HG03354 (cell line): Measurements from ENCODE around the gene DOCK3.

Experiments used
- ATAC-seq: cut with Tn5 transposase; IDR thresholded peaks from one replicate; pipeline ENCODE4 v1.9.1; 2021; ENCODE audit warnings: mild to moderate bottlenecking; ENCODE audit not compliant: unreplicated experiment, poor library complexity, severe bottlenecking

Gene DOCK3

DNA sequence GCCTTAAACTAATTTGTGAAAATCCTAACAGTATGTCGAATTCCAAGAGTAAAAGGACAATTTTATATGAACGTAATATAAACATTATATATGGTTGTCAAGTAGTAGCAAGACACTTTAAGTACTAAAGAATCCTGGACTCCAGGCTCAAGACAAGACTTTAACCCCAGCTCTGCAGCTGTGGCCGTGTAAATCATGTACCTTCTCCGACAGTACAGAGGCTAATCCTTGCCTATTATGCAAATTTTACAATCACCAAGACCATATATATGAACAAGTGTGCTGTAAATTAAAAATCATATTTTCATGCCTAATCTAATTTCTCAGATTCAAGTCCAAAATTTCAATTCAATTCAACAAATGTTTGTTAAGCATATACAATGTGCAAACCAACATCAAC is 752.2 kb downstream of the DOCK3 start:
- ATAC-seq: no peak

DNA sequence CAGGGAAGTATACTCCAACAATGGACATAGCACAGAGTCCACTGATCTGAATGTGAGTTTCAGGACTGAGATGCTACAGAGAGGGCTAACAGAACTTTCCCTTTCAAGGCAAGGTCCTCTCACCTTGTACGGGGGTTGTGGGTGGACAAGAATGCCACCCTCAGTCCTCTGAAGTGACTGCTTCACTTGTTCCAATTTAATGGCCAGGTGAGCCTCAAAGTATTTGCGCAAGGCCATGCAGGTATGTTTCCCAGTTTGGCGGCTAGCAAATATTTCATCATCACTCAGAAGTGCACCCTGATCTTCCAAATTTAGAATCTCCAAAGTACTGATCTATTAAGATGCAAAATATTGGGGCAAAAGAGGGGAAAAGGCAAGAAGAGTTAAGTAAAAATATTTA is 754.4 kb downstream of the DOCK3 start:
- ATAC-seq: no peak
